ENCODE measurements around the gene FAM131C.

DNA sequence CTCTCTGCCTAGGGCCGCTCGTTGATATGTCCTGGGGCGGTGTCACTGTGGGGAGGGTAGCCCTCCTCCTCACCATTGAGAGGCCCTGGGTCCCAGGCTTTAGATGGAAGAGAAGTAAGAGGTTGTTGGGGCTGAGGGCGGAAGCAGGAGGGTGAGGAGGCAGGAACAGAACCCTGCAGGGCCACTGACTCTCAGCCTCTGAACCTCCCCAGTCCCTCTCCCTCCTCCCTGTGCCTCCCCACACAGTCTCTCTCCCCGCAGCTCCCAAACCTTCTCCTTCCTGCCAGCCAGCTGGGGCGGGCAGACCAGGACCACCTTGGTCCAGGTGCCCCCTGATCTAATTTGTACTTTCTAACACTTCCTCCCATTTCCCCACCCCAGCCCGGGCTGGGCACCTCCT lies 14.3 kb upstream of the FAM131C start:
- TF ChIP-seq, protein P1, sequence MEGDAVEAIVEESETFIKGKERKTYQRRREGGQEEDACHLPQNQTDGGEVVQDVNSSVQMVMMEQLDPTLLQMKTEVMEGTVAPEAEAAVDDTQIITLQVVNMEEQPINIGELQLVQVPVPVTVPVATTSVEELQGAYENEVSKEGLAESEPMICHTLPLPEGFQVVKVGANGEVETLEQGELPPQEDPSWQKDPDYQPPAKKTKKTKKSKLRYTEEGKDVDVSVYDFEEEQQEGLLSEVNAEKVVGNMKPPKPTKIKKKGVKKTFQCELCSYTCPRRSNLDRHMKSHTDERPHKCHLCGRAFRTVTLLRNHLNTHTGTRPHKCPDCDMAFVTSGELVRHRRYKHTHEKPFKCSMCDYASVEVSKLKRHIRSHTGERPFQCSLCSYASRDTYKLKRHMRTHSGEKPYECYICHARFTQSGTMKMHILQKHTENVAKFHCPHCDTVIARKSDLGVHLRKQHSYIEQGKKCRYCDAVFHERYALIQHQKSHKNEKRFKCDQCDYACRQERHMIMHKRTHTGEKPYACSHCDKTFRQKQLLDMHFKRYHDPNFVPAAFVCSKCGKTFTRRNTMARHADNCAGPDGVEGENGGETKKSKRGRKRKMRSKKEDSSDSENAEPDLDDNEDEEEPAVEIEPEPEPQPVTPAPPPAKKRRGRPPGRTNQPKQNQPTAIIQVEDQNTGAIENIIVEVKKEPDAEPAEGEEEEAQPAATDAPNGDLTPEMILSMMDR (IDR thresholded peaks at IDR 0.05) = no peak
- TF ChIP-seq POLR2A (IDR thresholded peaks at IDR 0.05) = no peak
- TF ChIP-seq EP300 (IDR thresholded peaks at IDR 0.05) = no peak
- no peak for TF ChIP-seq POLR2AphosphoS5 (IDR thresholded peaks at IDR 0.05)

Measured in stomach (tissue), 4 donors.